Epithelial cell of proximal tubule (primary cell): ENCODE results near the gene SLX9. TPM values are rescaled to one million over a fixed set of nuclear protein-coding genes. Genes with fewer than 3 reads are reported as not detected.

Experiments used
- DNase-seq: peaks from one replicate; pipeline ENCODE4 v3.0.0-alpha.2; 2011; ENCODE audit warnings: low read depth
- H3K4me3 ChIP-seq: 2 replicates; pipeline ENCODE4 v1.5.1; 2011; ENCODE audit warnings: low read depth, mild to moderate bottlenecking, low read length
- CTCF ChIP-seq: conservative IDR thresholded peaks from 2 replicates; pipeline ENCODE4 v1.5.1; 2012; ENCODE audit warnings: low read depth, mild to moderate bottlenecking, low read length
- total RNA-seq: library from RNA; depleted of rRNA; stranded (reverse); fragments of >200 nt; gene quantifications from 2 replicates; pipeline ENCODE4 v1.2.3, GENCODE V29; 2015

The SLX9 gene
- total RNA-seq, 1 donor from 2014 or later = 52.1 TPM

GRCh38 chr21:44933199-44933917 is 6.5 kb upstream of the SLX9 start:
- TF ChIP-seq CTCF = no peak
- no peak for DNase-seq
- H3K4me3 ChIP-seq = no peak overlapping the region

- no peak overlapping the region for H3K4me3 ChIP-seq
- no peak for TF ChIP-seq CTCF
These were observed 5.9 kb upstream of the SLX9 start for GRCh38 chr21:44933918-44934260.

GRCh38 chr21:44934276-44934675 is 5.6 kb upstream of the SLX9 start:
- TF ChIP-seq CTCF = no peak
- no peak overlapping the region for H3K4me3 ChIP-seq
- DNase-seq = no peak

More at GRCh38 chr21:44933918-44934260, 5.9 kb upstream of the SLX9 start:
- no peak for DNase-seq

GRCh38 chr21:44934797-44935532 is 4.9 kb upstream of the SLX9 start:
- no peak overlapping the region for H3K4me3 ChIP-seq
- TF ChIP-seq CTCF = no peak
- DNase-seq = no peak

DNA sequence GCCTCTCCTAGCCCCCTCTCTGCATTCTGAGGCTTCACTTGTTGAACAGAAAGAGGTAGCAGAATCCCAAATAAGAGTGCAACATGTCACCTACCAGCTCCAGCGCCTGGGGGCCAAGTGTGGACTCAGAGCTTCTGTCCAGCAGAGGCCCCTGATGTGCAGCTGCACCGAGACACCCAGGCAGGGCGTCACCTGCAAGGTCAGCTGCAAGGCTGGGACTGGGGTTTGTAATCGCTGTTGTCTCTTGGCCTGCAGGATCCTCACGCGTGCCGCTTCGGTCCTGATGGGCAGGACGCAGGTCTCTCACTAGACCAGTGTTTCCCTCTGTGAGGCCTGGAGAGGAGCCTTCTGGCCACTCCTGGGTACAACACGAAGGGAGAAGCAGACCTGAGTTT is 4.3 kb upstream of the SLX9 start:
- no peak overlapping the region for H3K4me3 ChIP-seq
- TF ChIP-seq CTCF = no peak
- DNase-seq = no peak

- TF ChIP-seq CTCF = no peak
- peak overlapping the region; percentile 97 for H3K4me3 ChIP-seq
- no peak for DNase-seq
These were observed 877 bp upstream of the SLX9 start for GRCh38 chr21:44938772-44939531.
